GM23338 (cell line): ENCODE results near the gene ACOT13. TPM values are rescaled to one million over a fixed set of nuclear protein-coding genes. Genes with fewer than 3 reads are reported as not detected.

ENCODE experiments used
- ATAC-seq: fragments of 200-7000 bp; cut with Tn5 transposase; 3 replicates; pipeline ENCODE4 v1.9.1; 2020
- DNase-seq: peaks from one replicate; pipeline ENCODE4 v3.0.0-alpha.2; 2015; ENCODE audit warnings: low spot score
- H2AFZ ChIP-seq: fragments of 200-600 bp; sonication (generic); 2 replicates; pipeline ENCODE4 v1.8.0; 2016; ENCODE audit warnings: antibody characterized with exemption, mild to moderate bottlenecking, moderate library complexity
- H3F3A ChIP-seq: fragments of 200-600 bp; sonication (generic); replicated peaks from 2 replicates; pipeline ENCODE4 v1.8.0; 2017; ENCODE audit warnings: antibody characterized with exemption, mixed run types, low read depth
- H3K27ac ChIP-seq: fragments of 200-600 bp; sonication (generic); 2 replicates; pipeline ENCODE4 v1.6.1; 2016; ENCODE audit warnings: low read depth
- H3K27me3 ChIP-seq: fragments of 200-600 bp; sonication (generic); 2 replicates; pipeline ENCODE4 v1.8.0; 2016; ENCODE audit warnings: mild to moderate bottlenecking, mixed run types, moderate library complexity; ENCODE audit not compliant: insufficient read depth
- H3K36me3 ChIP-seq: fragments of 200-600 bp; sonication (generic); 2 replicates; pipeline ENCODE4 v1.8.0; 2016; ENCODE audit warnings: mild to moderate bottlenecking; ENCODE audit not compliant: insufficient read depth
- H3K4me1 ChIP-seq: fragments of 200-600 bp; sonication (generic); 2 replicates; pipeline ENCODE4 v1.8.0; 2016; ENCODE audit warnings: mild to moderate bottlenecking, moderate library complexity; ENCODE audit not compliant: insufficient read depth
- H3K4me2 ChIP-seq: fragments of 200-600 bp; sonication (generic); 2 replicates; pipeline ENCODE4 v1.7.1; 2017; ENCODE audit warnings: mixed run types
- H3K4me3 ChIP-seq: fragments of 200-600 bp; sonication (generic); 2 replicates; pipeline ENCODE4 v1.6.1; 2016; ENCODE audit warnings: mixed run types
- H3K79me2 ChIP-seq: fragments of 200-600 bp; sonication (generic); replicated peaks from 2 replicates; pipeline ENCODE4 v1.8.0; 2017; ENCODE audit warnings: mild to moderate bottlenecking; ENCODE audit not compliant: insufficient read depth
- H3K9me2 ChIP-seq: fragments of 200-600 bp; sonication (generic); 2 replicates; pipeline ENCODE4 v1.8.0; 2017; ENCODE audit not compliant: insufficient read depth
- H4K20me1 ChIP-seq: fragments of 200-600 bp; sonication (generic); replicated peaks from 2 replicates; pipeline ENCODE4 v1.8.0; 2017; ENCODE audit warnings: mild to moderate bottlenecking; ENCODE audit not compliant: insufficient read depth
- H3K27ac Mint-ChIP-seq: 2 replicates; pipeline ENCODE4 v1.8.0; 2020; ENCODE audit warnings: inconsistent platforms, mild to moderate bottlenecking, moderate library complexity, mixed read lengths
- H3K27me3 Mint-ChIP-seq: 3 replicates; pipeline ENCODE4 v1.8.0; 2022; ENCODE audit warnings: low read depth, mild to moderate bottlenecking, moderate library complexity, mixed read lengths, inconsistent platforms; ENCODE audit not compliant: insufficient read depth, poor library complexity
- H3K36me3 Mint-ChIP-seq: 3 replicates; pipeline ENCODE4 v1.8.0; 2021; ENCODE audit warnings: low read depth, mild to moderate bottlenecking, inconsistent platforms, moderate library complexity, mixed read lengths
- H3K4me1 Mint-ChIP-seq: 3 replicates; pipeline ENCODE4 v1.8.0; 2020; ENCODE audit warnings: mild to moderate bottlenecking, inconsistent platforms, mixed read lengths
- H3K4me3 Mint-ChIP-seq: 3 replicates; pipeline ENCODE4 v1.8.0; 2021; ENCODE audit warnings: moderate library complexity, mild to moderate bottlenecking, inconsistent platforms, mixed read lengths
- H3K9me3 Mint-ChIP-seq: 3 replicates; pipeline ENCODE4 v1.8.0; 2020; ENCODE audit warnings: moderate library complexity, mild to moderate bottlenecking, inconsistent platforms, mixed read lengths
- CREB1 ChIP-seq: fragments of 250-450 bp; sonication (Bioruptor Pico); IDR thresholded peaks from 2 replicates; pipeline ENCODE4 v1.5.0; 2020; ENCODE audit warnings: low read depth, mild to moderate bottlenecking, moderate library complexity
- ETS1 ChIP-seq: IDR thresholded peaks from 2 replicates; pipeline ENCODE4 v1.6.1; 2016; ENCODE audit warnings: antibody characterized with exemption
- EZH2 ChIP-seq: fragments of 200-600 bp; sonication (generic); IDR thresholded peaks from one replicate; pipeline ENCODE4 v1.8.0; 2017; ENCODE audit warnings: antibody characterized with exemption, mild to moderate bottlenecking, low read depth; ENCODE audit not compliant: unreplicated experiment
- EZH2phosphoT487 ChIP-seq: fragments of 200-600 bp; sonication (generic); IDR thresholded peaks from one replicate; pipeline ENCODE4 v1.8.1; 2018; ENCODE audit warnings: antibody characterized with exemption; ENCODE audit not compliant: unreplicated experiment
- NANOG ChIP-seq: IDR thresholded peaks from 2 replicates; pipeline ENCODE4 v1.6.1; 2016; ENCODE audit warnings: antibody characterized with exemption, borderline replicate concordance
- REST ChIP-seq: IDR thresholded peaks from one replicate; pipeline ENCODE4 v1.6.1; 2018; ENCODE audit warnings: antibody characterized with exemption; ENCODE audit not compliant: unreplicated experiment
- STAT1 ChIP-seq: IDR thresholded peaks from one replicate; pipeline ENCODE4 v1.6.1; 2016; ENCODE audit warnings: antibody characterized with exemption; ENCODE audit not compliant: unreplicated experiment
- ZNF114 ChIP-seq: fragments of 250-450 bp; sonication (Bioruptor Pico); IDR thresholded peaks from 2 replicates; pipeline ENCODE4 v1.5.0; 2020; ENCODE audit warnings: mild to moderate bottlenecking, moderate library complexity
- ZNF462 ChIP-seq: fragments of 250-450 bp; sonication (Bioruptor Pico); IDR thresholded peaks from 2 replicates; pipeline ENCODE4 v1.5.0; 2020; ENCODE audit warnings: mild to moderate bottlenecking, moderate library complexity
- polyA plus RNA-seq: library from polyadenylated mRNA; unstranded; fragments of >200 nt; fragmentation: Nextera tagmentation; extraction: Ambion mirVana; gene quantifications from 2 replicates; pipeline ENCODE4 v1.2.1, GENCODE V29; 2016
- total RNA-seq: library from RNA; depleted of rRNA; stranded (reverse); fragments of >200 nt; shearing (Covaris generic); gene quantifications from 2 replicates; pipeline ENCODE4 v1.2.3, GENCODE V29; 2014

ACOT13 gene
- total and polyA plus RNA-seq, 2 experiments from 2014 or later, result 17.8 to 175 TPM

GRCh38 chr6:24743265-24743943 lies 76.5 kb downstream of the ACOT13 start (continued):
- no peak for TF ChIP-seq ETS1
- no peak for TF ChIP-seq ZNF114 (CRISPR knock-in tag)
- TF ChIP-seq EZH2, result no peak
- no peak for TF ChIP-seq NANOG
- no peak for TF ChIP-seq ZNF462 (CRISPR knock-in tag)
- no peak for TF ChIP-seq CREB1
- no peak for TF ChIP-seq EZH2phosphoT487

- Mint-ChIP-seq H3K9me3 (no peaks in the 10 kb centered on the region), H3K36me3 (no peaks in the 10 kb centered on the region), H3K4me3 (no peak overlapping the region), H3K27me3 (no peaks in the 10 kb centered on the region), H3K27ac (no peak overlapping the region), H3K4me1 (no peaks in the 10 kb centered on the region)
- H3K27ac ChIP-seq, result no peak overlapping the region
- TF ChIP-seq EZH2, result no peak
- TF ChIP-seq REST, result no peak
- TF ChIP-seq STAT1, result no peak
- no peaks in the 10 kb centered on the region for H3K4me1 ChIP-seq
- no peak for DNase-seq
- H3K4me2 ChIP-seq, result no peak overlapping the region
- H4K20me1 ChIP-seq, result no peaks in the 10 kb centered on the region
- H3K36me3 ChIP-seq, result no peaks in the 10 kb centered on the region
- H3K4me3 ChIP-seq, result no peak overlapping the region
- no peak for ATAC-seq
- peaks cover 8% of the 10 kb centered on the region; the same call in 1 of the 2 replicates for H3K9me2 ChIP-seq
- no peak overlapping the region; the same call in 1 of the 2 replicates for H2AFZ ChIP-seq
- no peaks in the 10 kb centered on the region for H3K79me2 ChIP-seq
- H3K27me3 ChIP-seq, result no peaks in the 10 kb centered on the region
- no peaks in the 10 kb centered on the region for H3F3A ChIP-seq
Measured at GRCh38 chr6:24743944-24744335, 77.1 kb downstream of the ACOT13 start.
